Head of caudate nucleus (tissue), 42 donors: ENCODE data around the gene PLXNA2.
A peak's percentile ranks its signal among the peaks of the same experiment; 100 is the strongest.

Experiments used
- DNase-seq, 42 donors: peaks; one replicate each; pipeline versions ENCODE4 v3.0.0 to v3.0.0-alpha.2; 2020 to 2021; ENCODE audit warnings: mixed read lengths in 7 of 42
- intact Hi-C: fragments of 100-400 bp; cut with DNase I; formaldehyde crosslinking; loops from one replicate; pipeline ENCODE4 v1.15.0; 2022

PLXNA2 gene

DNA sequence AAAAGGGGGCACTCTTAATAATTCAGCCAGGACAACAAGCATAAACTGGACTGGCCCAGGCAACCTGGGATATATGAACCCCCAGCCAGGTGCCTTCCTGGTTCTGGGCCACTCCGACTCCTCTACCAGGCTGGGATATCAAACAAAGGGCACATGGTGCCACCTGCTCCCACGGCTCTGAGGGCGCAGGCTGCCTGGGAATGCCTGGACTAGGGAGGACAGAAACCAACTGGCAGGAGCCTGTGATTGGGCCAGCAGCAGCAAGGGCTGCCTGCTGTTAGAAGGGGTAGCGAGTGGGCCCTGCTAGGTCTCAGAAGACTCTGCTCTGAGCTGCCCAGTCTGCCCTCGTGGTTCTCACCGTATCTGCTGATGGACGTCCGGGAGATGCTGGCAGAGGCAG, 210.0 kb downstream of the PLXNA2 start:
- no peak for DNase-seq
- intact Hi-C loops = no loop called here

DNA sequence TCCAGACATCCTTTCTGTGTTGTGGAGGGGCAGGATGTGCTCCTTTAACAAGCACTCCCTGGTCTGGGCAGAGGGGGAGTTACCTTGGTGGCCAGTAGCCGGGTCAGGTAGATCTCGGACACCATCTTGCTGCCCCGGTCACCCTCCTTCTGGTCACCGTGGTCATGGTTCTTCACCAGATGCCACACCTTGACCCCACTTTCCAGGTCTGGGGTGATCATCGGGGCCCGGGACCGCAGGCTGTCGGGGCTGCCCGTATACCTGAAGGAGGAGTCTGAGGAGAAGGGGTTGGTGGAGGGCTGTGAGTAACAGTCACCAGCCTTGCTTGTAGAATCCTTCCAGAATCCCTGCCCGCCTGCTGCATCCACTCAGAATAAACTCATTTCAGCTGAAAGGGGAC, 210.9 kb downstream of the PLXNA2 start:
- intact Hi-C loops = no loop called here
- no peak for DNase-seq

DNA sequence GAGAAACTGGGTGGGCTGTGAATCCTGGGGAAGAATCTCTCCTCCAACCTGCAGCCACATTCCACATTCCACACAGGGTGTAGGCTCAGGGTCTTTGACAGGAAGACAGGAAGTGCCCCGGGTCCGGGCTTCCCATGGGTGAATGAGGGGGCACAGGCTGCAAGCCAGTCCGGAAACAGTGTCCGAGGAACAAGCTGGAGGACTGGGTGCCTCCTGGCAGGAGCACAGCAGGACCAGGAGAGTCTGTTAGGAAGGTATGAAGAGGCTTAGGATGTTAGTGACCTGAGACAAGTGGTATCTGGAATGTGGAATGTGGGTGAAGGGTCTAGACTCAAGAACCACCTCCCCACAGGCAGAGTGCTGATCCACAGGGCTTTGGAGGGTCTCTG, 212.3 kb downstream of the PLXNA2 start:
- intact Hi-C loops = no loop called here
- DNase-seq = no peak

DNA sequence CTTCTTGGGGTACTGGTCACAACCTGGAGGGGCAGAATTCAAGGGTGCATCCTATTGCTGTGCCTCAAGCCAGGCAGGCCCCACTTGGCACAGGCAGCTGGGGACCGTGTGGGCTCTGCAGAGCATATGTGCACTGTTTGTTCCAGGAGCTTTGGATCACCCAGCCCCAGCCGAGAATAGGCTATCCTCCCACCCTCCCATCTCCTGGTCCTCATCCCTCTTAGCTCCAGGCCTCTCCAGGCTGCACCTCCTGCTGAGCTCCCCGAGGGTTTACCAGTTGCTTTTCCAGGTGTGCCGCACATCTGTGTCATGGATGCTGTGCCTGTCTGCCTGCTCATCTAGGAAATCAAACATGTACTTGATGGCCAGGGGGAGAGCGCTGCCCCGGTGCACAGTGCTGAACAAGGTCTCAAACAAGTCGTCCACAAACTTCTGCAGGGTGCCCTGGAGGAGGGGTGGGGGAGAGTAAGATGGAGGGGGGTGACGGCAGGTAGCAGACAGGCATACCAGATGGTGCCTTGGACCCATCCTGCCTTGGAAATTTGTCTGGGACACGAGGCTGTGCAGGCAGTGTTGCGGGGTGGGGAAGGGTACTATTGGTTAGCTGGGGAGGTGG, 212.8 kb downstream of the PLXNA2 start:
- intact Hi-C loops = no loop called here
- no peak for DNase-seq

DNA sequence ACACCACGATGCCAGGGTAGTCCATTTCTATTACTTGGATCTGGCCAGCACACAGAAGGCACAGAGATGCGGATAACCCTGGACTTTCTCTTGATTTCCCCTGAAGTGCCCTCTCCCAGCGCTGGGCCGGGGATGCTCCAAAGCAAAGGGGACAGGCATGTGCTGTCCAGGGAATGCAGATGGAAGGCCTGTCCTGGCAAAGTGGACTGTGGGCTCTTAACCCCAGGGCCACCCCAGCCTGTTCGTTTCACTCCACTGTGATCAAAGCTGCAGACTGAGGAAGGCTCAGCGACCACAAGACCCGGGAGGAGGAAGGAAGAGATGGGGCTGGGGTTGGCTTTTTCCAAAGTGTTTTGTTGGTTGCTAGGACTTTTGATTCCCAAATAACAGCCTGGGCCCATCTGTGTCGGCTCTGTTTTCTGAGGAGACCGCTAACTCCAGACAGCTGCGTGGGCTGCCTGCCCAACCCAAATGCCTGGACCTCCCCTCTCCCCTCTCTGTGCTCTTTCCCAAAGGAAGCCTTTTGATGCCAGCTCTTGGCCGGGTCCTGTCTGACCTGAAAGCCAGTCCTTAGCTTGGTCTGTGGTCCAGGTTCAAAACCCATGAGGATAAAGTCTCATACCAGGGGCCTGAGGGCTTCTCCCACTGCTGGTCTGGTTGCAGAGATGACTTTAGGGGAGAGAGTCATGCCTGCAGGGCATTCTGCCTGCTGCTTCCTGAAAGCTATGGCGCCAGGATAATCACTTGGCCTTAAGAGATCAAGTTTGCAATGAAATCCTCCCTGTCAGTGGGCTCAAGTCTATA, 213.7 kb downstream of the PLXNA2 start:
- intact Hi-C loops = no loop called here
- no peak for DNase-seq

DNA sequence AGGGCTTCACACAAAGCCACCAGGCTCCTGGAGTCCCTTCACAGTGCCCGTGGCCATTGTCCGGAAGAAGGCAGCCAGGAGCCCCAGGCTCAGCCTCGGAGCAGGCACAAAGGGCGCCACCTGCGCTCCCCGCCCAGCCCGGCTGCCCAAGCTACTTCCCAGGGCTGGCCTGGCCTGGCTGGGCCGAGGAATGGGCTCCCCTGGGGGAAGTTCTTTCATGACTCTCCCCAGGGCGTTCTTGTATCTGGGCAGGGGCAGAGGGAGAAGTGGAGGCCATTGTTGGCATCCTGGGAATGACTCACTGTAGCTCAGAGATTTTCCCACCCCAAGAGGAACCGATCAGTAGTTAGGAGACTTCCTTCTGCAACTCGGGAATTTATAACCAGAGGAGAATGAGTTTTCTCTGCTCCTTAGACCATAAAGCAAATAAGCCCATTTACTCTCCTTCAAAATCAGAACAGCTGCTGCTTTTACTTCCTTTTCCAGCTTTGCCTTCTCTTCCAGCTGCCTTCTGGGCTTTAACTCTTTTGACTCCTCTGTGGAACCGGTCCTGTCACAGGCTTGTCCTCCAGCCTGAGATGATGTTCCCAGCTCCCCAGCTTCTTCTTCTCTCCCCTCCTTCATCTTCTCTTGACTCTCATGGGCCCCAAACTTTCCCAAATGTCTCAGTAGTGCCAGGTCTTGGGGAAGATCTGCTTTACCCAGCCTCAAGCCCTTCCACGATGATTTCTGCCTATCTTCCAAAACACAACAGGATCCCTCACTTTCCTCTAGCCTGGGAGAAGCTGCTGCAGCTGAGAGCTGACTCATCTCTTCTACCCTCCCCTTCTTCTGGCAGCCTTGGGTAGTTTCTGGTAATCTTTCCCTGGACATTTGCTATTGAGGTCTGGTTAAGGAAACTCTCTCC, 214.6 kb downstream of the PLXNA2 start:
- intact Hi-C loops = loop anchor here (10.0 kb wide), 1 partner anchor 55 kb away; no protein-coding TSS in a partner anchor
- DNase-seq = no peak

DNA sequence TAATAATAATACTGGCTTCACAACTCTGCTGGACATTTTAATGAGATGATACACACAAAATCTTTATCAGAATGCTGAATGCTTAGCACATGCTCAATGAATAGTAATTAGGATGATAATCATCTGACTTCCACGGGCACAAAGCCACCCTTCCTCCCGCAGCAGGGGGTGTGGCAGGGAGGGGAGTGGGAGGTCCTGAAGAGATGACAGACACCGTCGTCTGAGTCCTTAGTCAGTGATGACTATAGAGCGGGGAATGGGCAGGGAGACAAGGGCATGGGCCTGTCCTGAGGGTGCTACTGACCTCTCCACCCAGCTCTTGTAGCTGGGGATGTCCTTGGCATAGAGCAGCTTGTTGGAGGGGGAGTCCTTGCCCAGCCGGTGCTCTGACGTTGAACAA, 215.7 kb downstream of the PLXNA2 start:
- intact Hi-C loops = loop anchor here (10.0 kb wide), 1 partner anchor 56 kb away; no protein-coding TSS in a partner anchor
- no peak for DNase-seq

DNA sequence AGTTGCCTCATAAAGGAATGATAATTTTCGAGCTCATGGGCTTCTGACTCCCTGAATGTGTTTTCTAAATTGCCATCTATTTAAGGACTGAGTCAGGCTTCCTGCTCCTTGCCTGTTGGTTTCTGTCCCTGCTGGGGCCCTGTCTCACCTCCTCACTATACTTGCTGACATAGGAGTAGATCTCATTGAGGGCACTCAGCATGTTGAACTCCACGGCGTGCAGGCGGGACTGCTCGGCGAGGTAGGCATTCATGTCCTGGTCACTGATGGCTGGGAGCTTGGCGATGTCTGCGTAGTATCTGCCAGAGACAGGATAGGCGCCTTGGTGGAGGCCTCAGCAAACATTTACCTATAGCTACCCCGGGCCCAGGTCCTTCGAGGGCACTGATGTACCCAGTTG, 216.3 kb downstream of the PLXNA2 start:
- DNase-seq = no peak
- intact Hi-C loops = loop anchor here (10.0 kb wide), 1 partner anchor 57 kb away; no protein-coding TSS in a partner anchor

DNA sequence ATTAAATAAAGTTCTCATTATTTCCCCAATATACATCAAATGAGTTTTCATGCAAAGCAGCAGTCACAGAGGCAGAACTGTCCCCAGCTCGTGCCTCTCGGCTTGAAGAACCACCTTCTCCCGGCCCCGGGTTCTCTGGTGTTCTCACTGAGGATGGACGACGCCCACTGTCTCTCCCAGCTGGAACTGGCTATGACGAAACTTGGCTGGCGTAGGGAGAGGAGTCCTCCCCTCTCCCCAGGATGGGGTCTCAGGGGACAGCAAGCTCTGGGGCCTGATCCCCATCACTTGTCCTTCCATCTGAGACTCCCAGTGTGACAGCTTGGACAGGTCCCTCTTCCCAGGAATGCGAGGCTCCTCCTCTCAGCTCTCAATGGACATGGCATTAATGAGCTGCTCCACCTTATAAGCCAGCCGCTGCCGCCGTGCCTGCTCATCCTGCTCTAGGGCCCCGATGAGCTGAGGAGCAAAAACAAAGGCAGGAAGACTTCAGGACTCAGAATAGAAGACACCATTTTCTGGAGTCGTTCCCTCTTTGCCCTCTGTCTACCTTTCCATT, 217.2 kb downstream of the PLXNA2 start:
- intact Hi-C loops = loop anchor here (10.0 kb wide), 1 partner anchor 58 kb away; no protein-coding TSS in a partner anchor
- no peak for DNase-seq

DNA sequence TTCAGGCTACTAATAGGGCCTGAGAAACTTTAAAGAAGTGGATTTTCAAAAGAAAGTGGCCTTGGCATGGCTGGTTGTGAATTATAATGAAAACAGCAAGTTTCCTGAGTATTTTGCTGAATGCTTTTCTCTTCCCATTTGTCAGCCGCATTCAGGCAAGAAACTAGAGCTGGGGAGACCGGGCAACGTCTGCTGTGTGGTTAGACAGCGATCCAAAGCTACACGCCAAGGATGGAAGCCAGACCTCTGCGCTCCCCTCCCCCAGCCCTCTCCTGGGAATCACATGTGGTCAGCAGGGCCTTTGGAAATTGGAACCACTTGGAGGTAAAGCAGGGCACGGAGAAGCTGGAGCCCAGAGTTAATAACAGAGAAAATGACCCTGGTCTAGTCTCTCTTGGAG, 219.2 kb downstream of the PLXNA2 start:
- intact Hi-C loops = loop anchor here (10.0 kb wide), 1 partner anchor 60 kb away; no protein-coding TSS in a partner anchor
- DNase-seq = peak in 31 of 42 donors; percentile 27 to 80 (median 50)

DNA sequence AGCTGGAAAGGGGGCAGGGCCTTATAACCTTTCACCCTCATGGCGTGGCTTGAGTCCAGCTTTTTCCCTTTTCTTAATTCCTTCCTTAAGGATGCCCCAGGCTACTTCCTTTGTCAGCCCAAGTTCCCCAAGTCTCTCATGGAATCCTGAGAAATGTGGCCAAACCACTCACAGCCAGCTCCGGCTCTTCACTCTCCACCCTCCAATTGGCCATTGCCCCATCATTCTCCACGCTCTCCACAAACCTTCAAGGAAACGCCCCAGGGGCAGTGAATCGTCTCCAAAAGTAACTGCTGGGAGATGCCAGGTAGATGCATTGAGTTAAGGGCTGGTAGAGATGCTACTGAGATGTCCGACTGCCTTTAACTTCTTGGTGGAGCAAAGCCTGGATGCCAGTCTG, 219.8 kb downstream of the PLXNA2 start:
- intact Hi-C loops = loop anchor here (10.0 kb wide), 1 partner anchor 60 kb away; no protein-coding TSS in a partner anchor
- DNase-seq = no peak

DNA sequence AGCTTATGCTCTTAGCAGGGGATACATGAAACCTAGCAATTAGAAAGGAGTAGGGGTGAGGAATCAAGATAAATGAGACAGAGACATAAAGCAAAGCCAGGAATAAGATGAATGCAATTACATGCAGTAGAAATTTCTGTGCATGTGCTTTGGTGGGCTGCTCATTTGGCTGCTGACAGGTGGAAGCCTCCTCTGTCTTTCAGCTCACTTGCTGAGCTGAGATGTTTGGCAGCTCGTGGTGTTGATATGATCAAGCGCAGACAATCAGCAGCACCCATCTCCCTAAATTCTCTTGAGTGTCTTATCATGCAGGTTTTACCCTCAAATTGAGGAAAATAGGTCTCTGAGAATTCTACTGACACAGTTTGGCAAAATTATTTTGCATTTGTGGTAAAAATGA, 224.9 kb downstream of the PLXNA2 start:
- intact Hi-C loops = no loop called here
- peak in 1 of 42 donors; percentile 19 for DNase-seq

DNA sequence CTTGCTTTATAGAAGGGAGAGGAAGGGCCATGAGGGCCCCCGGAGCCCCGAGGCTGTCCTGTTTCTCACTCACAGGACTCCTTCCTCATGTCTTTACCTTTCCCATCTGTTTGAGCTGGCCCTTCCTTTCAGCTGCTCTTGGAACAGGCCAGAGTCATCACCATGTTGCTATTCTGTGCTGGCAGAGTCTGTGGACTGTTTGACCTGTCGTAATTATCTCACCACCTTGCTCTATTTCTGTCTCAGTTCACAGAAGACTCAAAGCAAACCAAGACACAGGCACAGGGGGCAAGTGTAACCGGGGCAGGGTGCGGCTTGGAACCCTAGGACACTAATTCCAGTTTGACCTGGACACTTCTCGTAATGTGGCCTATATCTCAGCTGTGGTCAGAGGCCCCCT, 228.9 kb downstream of the PLXNA2 start:
- intact Hi-C loops = no loop called here

DNA sequence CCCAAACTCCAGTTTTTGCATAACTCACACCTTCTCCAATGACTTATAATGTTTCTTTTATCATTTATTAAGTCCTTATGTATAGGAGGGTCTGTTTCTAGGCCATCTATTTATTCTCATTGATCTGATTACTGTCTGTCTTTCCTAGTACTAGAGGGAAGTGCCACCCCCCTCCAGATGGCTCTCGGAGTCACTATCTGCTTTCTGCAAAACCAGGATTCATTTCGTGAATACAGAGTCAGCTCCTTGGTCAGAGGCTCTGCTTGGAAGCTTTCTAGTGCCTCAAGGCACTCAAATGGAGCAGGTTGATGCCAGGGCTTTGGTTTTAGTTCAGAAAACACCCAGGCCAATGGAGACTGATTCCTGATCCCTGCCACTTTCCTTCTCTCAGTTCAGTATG, 231.0 kb downstream of the PLXNA2 start:
- DNase-seq = no peak
- intact Hi-C loops = no loop called here

More for the DNA sequence above, 228.9 kb downstream of the PLXNA2 start:
- no peak for DNase-seq

DNA sequence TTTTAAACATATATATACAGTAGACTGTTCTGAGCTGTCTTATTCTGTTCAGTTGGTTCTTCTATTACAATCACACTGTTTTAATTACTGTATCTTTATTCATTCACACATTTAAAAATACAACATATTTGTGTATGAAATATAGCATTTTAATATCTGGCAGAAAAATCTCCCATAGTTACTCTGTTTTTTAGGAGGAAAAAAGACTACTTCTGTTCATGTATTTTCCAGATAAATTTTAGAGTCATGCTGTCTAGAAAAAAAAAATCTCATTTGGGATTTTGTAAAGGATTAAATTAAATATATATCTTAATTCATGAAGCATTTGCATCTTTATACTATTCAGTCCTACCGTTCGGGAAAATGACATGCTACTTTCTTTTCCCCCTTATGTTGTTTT, 231.5 kb downstream of the PLXNA2 start:
- no peak for DNase-seq
- intact Hi-C loops = no loop called here

DNA sequence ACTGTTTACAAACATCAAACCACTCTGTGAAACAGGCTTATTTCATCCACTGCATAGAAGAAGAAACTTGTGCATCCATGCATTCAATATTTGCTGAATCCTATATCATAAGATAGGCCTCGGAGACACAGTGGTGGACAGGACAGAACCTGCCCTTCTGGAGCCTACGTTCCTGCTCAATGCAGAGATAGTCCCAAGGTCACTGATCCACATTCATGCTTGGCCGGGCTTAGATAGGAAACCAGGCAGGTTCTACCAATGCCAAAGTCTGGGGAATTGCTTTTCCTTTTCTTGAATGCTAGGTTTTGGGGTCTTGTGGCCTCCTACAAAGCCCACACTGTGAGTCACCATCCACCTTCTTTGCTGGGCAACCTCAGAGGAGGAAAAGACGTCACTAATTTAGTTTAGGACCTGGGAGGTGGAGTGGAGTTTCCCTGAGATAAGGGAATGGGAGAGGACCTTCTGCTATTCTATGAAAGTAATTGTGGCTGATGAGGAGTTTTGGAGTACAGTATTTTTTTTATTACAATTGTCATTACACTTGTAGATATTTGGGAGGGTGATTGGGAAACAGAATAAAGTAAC, 233.6 kb downstream of the PLXNA2 start:
- intact Hi-C loops = no loop called here
- no peak for DNase-seq

DNA sequence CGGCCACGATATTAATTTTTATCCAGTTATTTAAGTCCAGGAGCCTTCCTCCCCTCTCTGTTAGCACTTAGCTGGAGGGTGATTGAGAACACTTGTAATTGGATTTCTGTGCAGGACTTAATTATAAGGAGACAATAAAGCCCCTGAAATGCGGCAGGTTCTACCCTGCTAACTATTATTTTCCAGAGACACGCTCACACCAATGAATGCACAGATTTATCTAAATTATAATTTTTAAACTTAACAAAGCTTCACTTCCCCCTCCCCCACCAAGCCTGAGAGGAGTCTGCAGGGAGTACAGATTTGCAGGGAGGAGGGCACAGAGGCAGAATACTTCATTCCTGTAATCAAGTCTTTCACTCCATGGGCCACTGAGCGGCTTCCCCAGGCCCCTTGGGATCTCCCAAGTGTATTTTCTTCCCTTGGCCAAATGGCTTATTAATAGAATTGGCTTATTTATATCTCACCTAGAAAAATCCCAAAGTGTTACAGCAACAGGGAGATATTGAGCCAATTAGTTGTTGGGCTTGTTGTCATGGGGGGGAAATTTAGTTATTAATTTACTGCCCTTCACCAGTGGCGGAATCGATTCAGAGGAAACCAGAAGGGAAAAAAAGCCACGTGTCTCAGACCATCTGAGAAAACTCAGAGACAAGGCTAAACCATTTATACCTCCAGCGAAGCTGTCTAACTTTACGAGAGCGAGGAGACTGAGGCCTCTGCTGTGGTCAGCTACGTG, 234.3 kb downstream of the PLXNA2 start:
- no peak for DNase-seq
- intact Hi-C loops = no loop called here

DNA sequence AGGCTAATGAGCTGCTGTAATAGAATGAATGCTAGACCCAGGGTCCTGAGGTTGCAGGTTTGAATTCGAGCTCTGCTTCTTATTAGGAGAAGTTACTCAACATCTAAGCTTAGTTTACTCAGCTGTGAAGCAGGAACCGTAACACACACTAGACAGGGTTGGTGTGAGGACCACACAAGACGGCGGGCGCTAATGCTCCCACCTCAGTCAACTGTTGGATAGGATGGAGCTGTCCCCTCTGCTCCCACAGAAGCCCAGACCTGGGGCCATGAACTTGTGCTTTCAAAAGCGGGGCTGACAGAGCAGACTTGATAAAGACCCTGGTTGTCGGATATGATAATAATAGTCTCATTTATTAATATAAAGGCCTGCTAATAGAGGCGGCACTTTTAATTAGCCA, 234.9 kb downstream of the PLXNA2 start:
- intact Hi-C loops = no loop called here
- DNase-seq = no peak
